ENCODE data around the gene CLTA. TPM values are rescaled to one million over a fixed set of nuclear protein-coding genes. Genes with fewer than 3 reads are reported as not detected.

Gene CLTA
- total RNA-seq, 1 experiment from 2014 or later = 195 TPM

DNA sequence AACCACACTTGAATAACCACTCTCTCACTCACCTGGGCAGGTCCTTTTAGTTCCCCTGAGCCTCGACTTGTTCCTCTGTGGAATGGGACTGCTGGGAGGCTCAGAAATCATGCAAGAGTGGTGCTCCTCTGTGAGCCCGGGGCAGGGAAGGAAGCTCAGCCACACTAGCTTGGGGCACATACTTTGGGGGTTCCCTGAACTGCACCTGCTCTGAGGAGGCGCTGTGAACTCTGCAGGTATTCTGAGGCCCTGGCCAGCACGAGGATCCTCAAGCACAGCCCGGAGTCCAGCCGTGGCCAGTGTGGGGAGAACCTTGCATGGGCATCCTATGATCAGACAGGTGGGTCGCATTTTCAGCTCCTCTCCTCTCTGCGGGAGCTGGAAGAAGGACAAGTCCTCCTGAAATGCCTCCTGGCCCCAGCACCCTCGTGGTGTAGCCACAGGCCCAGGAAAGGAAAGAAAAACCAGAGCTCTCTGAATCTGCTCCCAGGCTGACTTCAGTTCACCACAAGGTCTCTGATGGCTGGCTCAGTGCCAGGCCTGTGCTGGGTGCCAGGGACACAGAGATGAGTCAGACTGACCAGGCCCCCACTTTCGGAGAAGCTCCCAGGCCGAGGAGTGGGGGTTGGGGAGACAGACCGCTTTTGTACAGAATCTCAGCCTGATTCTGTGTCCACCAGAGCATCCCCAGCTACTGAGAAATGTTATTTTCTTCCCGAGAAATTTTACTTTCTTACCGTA is 42.2 kb upstream of the CLTA start:
- peaks cover 13 to 19% (median 16%) of the 10 kb centered on the region in 3 experiments; a peak in 6 of 7 replicates for H3K36me3 Mint-ChIP-seq (ENCODE audit: insufficient read depth in 1 of 3, low read depth in 3 of 3)
- Histone ChIP-seq H2BK15ac (ENCODE audit: low read depth, low read length) (no peak overlapping the region), H2BK5ac (ENCODE audit: insufficient read length, low read length) (no peak overlapping the region), H3K27ac (ENCODE audit: insufficient read length, low read depth, low read length) (no peak overlapping the region), H3K4ac (ENCODE audit: low read depth, low read length) (no peak overlapping the region), H2BK120ac (ENCODE audit: low read depth, low read length, poor library complexity, severe bottlenecking) (no peak overlapping the region), H2AK5ac (ENCODE audit: insufficient read length, low read length) (no peak overlapping the region), H3K79me2 (ENCODE audit: insufficient read depth, low read length) (no peaks in the 10 kb centered on the region), H4K91ac (ENCODE audit: insufficient read length, low read depth, low read length) (no peak overlapping the region), H2BK12ac (ENCODE audit: insufficient read length, low read depth, low read length) (no peak overlapping the region), H2BK20ac (ENCODE audit: low read depth, low read length, poor library complexity, severe bottlenecking) (no peak overlapping the region), H4K5ac (ENCODE audit: insufficient read length, low read depth, low read length) (no peak overlapping the region), H3T11ph (ENCODE audit: low read length) (no peak overlapping the region), H4K20me1 (ENCODE audit: control insufficient read depth, insufficient read depth, insufficient read length) (no peaks in the 10 kb centered on the region), H3K18ac (ENCODE audit: insufficient read length, low read depth, low read length) (no peak overlapping the region), H3K79me1 (ENCODE audit: insufficient read depth, low read depth, low read length, poor library complexity, severe bottlenecking) (no peaks in the 10 kb centered on the region), H2AFZ (ENCODE audit: low read length) (no peak overlapping the region), H4K8ac (replicated peaks; ENCODE audit: insufficient read length, low read depth, low read length) (no peak overlapping the region), H3K23ac (ENCODE audit: insufficient read length, low read depth, low read length) (no peak overlapping the region), H3K14ac (ENCODE audit: insufficient read depth, low read length) (no peak overlapping the region), H3K4me1 (ENCODE audit: insufficient read depth, low read length) (peaks cover 3% of the 10 kb centered on the region; the same call in 1 of the 2 replicates), H3K27me3 (ENCODE audit: insufficient read depth, low read length) (no peaks in the 10 kb centered on the region), H3K4me2 (ENCODE audit: insufficient read depth, insufficient read length, low read length) (no peak overlapping the region), H3K9ac (ENCODE audit: extremely low read depth, insufficient read length, low read length) (no peak overlapping the region), H3K56ac (ENCODE audit: insufficient read length, low read depth, low read length) (no peak overlapping the region), H3K9me3 (ENCODE audit: control insufficient read depth, low read depth, low read length) (no peaks in the 10 kb centered on the region), H3K23me2 (ENCODE audit: insufficient read length, low read depth, low read length, poor library complexity, severe bottlenecking) (no peaks in the 10 kb centered on the region)
- H3K4me3 Mint-ChIP-seq = no peak overlapping the region
- no CpG with 5 or more reads among the region's 14 CpGs for WGBS (ENCODE audit: extremely low coverage, insufficient read length, low lambda C conversion rate)
- TF ChIP-seq, protein P1, sequence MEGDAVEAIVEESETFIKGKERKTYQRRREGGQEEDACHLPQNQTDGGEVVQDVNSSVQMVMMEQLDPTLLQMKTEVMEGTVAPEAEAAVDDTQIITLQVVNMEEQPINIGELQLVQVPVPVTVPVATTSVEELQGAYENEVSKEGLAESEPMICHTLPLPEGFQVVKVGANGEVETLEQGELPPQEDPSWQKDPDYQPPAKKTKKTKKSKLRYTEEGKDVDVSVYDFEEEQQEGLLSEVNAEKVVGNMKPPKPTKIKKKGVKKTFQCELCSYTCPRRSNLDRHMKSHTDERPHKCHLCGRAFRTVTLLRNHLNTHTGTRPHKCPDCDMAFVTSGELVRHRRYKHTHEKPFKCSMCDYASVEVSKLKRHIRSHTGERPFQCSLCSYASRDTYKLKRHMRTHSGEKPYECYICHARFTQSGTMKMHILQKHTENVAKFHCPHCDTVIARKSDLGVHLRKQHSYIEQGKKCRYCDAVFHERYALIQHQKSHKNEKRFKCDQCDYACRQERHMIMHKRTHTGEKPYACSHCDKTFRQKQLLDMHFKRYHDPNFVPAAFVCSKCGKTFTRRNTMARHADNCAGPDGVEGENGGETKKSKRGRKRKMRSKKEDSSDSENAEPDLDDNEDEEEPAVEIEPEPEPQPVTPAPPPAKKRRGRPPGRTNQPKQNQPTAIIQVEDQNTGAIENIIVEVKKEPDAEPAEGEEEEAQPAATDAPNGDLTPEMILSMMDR (conservative IDR thresholded peaks at IDR 0.05) = no peak
- DNase-seq = no peak
- H3K9me3 Mint-ChIP-seq = peaks cover 12 to 13% of the 10 kb centered on the region in 2 experiments
- H3K4me1 Mint-ChIP-seq = 0 out of 4 replicates have a peak, but pooled peaks cover 0 to 3% of the 10 kb centered on the region in 2 experiments
- peaks cover 16% of the 10 kb centered on the region for H3K27me3 Mint-ChIP-seq (ENCODE audit: low read depth)
- H3K27ac Mint-ChIP-seq = no peak overlapping the region

Data from H9 (cell line).